IMR-90 (cell line): Measurements from ENCODE around the gene ATG7. TPM values are rescaled to one million over a fixed set of nuclear protein-coding genes. Genes with fewer than 3 reads are reported as not detected.
A peak's percentile ranks its signal among the peaks of the same experiment; 100 is the strongest.

Source experiments
- ATAC-seq: fragments of 200-7000 bp; cut with Tn5 transposase; 2 replicates; pipeline ENCODE4 v1.9.1; 2020; ENCODE audit warnings: low read depth, mild to moderate bottlenecking, moderate library complexity
- BruUV-seq: library from RNA; stranded (reverse); fragments of 400-500 nt; replicated peaks from 2 replicates; lab custom pipeline; 2021; lab: Mats Ljungman, UMichigan
- CTCF ChIA-PET: fragments of 300-600 bp; formaldehyde crosslinking; extraction: SDS; loops from one replicate; lab custom pipeline; 2021; ENCODE audit warnings: antibody characterized with exemption; lab: Yijun Ruan, JAX
- POLR2A ChIA-PET: fragments of 300-600 bp; sonication (Branson Sonifier 250); formaldehyde crosslinking; loops from one replicate; lab custom pipeline; 2022; ENCODE audit warnings: antibody characterized with exemption; ENCODE audit not compliant: unreplicated experiment; lab: Charles Lee
- DNase-seq: peaks from one replicate; pipeline ENCODE4 v3.0.0; 2013
- H2AFZ ChIP-seq: replicated peaks from 2 replicates; pipeline ENCODE3; 2013; ENCODE audit warnings: low read length, mild to moderate bottlenecking; ENCODE audit not compliant: poor library complexity
- H2AK5ac ChIP-seq: 2 replicates; pipeline ENCODE4 v1.6.1; 2013; ENCODE audit warnings: low read depth, low read length, inconsistent platforms
- H2AK9ac ChIP-seq: replicated peaks from 2 replicates; pipeline ENCODE3; 2013; ENCODE audit warnings: mild to moderate bottlenecking, low read depth, low read length, moderate library complexity; ENCODE audit not compliant: poor library complexity
- H2BK120ac ChIP-seq: 2 replicates; pipeline ENCODE4 v1.6.1; 2013; ENCODE audit warnings: low read depth, low read length, inconsistent platforms
- H2BK15ac ChIP-seq: 3 replicates; pipeline ENCODE4 v1.6.1; 2013; ENCODE audit warnings: low read depth, low read length, inconsistent platforms
- H2BK20ac ChIP-seq: 2 replicates; pipeline ENCODE4 v1.6.1; 2013; ENCODE audit warnings: low read depth, mild to moderate bottlenecking, inconsistent platforms, low read length, moderate library complexity
- H2BK5ac ChIP-seq: 2 replicates; pipeline ENCODE4 v1.6.1; 2013; ENCODE audit warnings: mild to moderate bottlenecking, low read depth, low read length, inconsistent platforms; ENCODE audit not compliant: poor library complexity, severe bottlenecking
- H3K14ac ChIP-seq: replicated peaks from 2 replicates; pipeline ENCODE4 v1.6.1; 2013; ENCODE audit warnings: low read depth, low read length, inconsistent platforms
- H3K18ac ChIP-seq: 2 replicates; pipeline ENCODE4 v1.6.1; 2013; ENCODE audit warnings: low read depth, low read length, control low read depth
- H3K23ac ChIP-seq: 2 replicates; pipeline ENCODE4 v1.6.1; 2013; ENCODE audit warnings: low read depth, low read length, inconsistent platforms
- H3K27ac ChIP-seq: 2 replicates; pipeline ENCODE4 v1.5.1; 2013; ENCODE audit warnings: mild to moderate bottlenecking, control low read depth, low read length; ENCODE audit not compliant: insufficient read depth
- H3K27me3 ChIP-seq: 2 replicates; pipeline ENCODE4 v1.6.1; 2013; ENCODE audit warnings: low read length; ENCODE audit not compliant: control insufficient read depth, insufficient read depth
- H3K36me3 ChIP-seq: 2 replicates; pipeline ENCODE4 v1.6.1; 2013; ENCODE audit warnings: low read length, mixed read lengths; ENCODE audit not compliant: control insufficient read depth, insufficient read depth
- H3K4ac ChIP-seq: 2 replicates; pipeline ENCODE4 v1.6.1; 2013; ENCODE audit warnings: low read depth, low read length, inconsistent platforms
- H3K4me1 ChIP-seq: 2 replicates; pipeline ENCODE4 v1.6.1; 2013; ENCODE audit warnings: low read length, mixed read lengths; ENCODE audit not compliant: control insufficient read depth, insufficient read depth
- H3K4me2 ChIP-seq: 2 replicates; pipeline ENCODE4 v1.6.1; 2013; ENCODE audit warnings: low read depth, mild to moderate bottlenecking, control low read depth, low read length, moderate library complexity
- H3K4me3 ChIP-seq: 2 replicates; pipeline ENCODE4 v1.5.1; 2013; ENCODE audit warnings: low read depth, mild to moderate bottlenecking, control low read depth, low read length, moderate library complexity; ENCODE audit not compliant: insufficient read depth
- H3K56ac ChIP-seq: 2 replicates; pipeline ENCODE4 v1.6.1; 2013; ENCODE audit warnings: low read length, inconsistent platforms; ENCODE audit not compliant: insufficient read depth; ENCODE audit errors: extremely low read depth
- H3K79me1 ChIP-seq, 2 experiments: 2 replicates each; pipeline ENCODE4 v1.6.1; 2013; ENCODE audit warnings: low read length in 2 of 2, inconsistent platforms in 1 of 2, low read depth in 1 of 2
- H3K9ac ChIP-seq: 2 replicates; pipeline ENCODE4 v1.6.1; 2013; ENCODE audit warnings: low read depth, low read length, control low read depth
- H3K9me1 ChIP-seq: 2 replicates; pipeline ENCODE4 v1.6.1; 2013; ENCODE audit warnings: low read length, inconsistent platforms; ENCODE audit not compliant: insufficient read depth
- H3K9me3 ChIP-seq: 2 replicates; pipeline ENCODE4 v1.6.1; 2013; ENCODE audit warnings: low read length; ENCODE audit not compliant: control insufficient read depth, insufficient read depth
- H4K20me1 ChIP-seq: 2 replicates; pipeline ENCODE4 v1.6.1; 2013; ENCODE audit warnings: low read length, inconsistent platforms; ENCODE audit not compliant: insufficient read depth
- H4K5ac ChIP-seq: 2 replicates; pipeline ENCODE4 v1.6.1; 2013; ENCODE audit warnings: mild to moderate bottlenecking, low read depth, low read length, control low read depth
- H4K8ac ChIP-seq, 2 experiments: 2 replicates each; pipeline ENCODE4 v1.6.1; 2013; ENCODE audit warnings: low read depth in 2 of 2, low read length in 2 of 2, control low read depth in 1 of 2, inconsistent platforms in 1 of 2
- H4K91ac ChIP-seq: 2 replicates; pipeline ENCODE4 v1.6.1; 2013; ENCODE audit warnings: low read depth, low read length, inconsistent platforms; ENCODE audit not compliant: insufficient read depth
- CEBPB ChIP-seq: IDR thresholded peaks from 2 replicates; pipeline ENCODE4 v1.6.1; 2012; ENCODE audit warnings: low read depth, low read length, improper control_type of control experiment
- ELK1 ChIP-seq: fragments of 150-350 bp; IDR thresholded peaks from 2 replicates; pipeline ENCODE4 v1.6.1; 2016; ENCODE audit warnings: low read depth, mild to moderate bottlenecking, low read length, moderate library complexity, borderline replicate concordance
- FOS ChIP-seq: fragments of 150-350 bp; IDR thresholded peaks from 2 replicates; pipeline ENCODE4 v1.6.1; 2016; ENCODE audit warnings: low read depth, low read length
- MAFK ChIP-seq: IDR thresholded peaks from 2 replicates; pipeline ENCODE4 v1.6.1; 2012; ENCODE audit warnings: low read depth, low read length, improper control_type of control experiment
- MAZ ChIP-seq: IDR thresholded peaks from 2 replicates; pipeline ENCODE4 v1.6.1; 2012; ENCODE audit warnings: low read depth, mild to moderate bottlenecking, low read length, improper control_type of control experiment, moderate library complexity, borderline replicate concordance
- NFE2L2 ChIP-seq: fragments of 150-350 bp; IDR thresholded peaks from 2 replicates; pipeline ENCODE4 v1.6.1; 2016; ENCODE audit warnings: low read depth, mild to moderate bottlenecking, low read length
- POLR2A ChIP-seq: IDR thresholded peaks from 2 replicates; pipeline ENCODE4 v1.6.1; 2012; ENCODE audit warnings: mild to moderate bottlenecking, low read depth, low read length
- RAD21 ChIP-seq: IDR thresholded peaks from 2 replicates; pipeline ENCODE4 v1.6.1; 2012; ENCODE audit warnings: low read length, improper control_type of control experiment
- RCOR1 ChIP-seq: IDR thresholded peaks from 2 replicates; pipeline ENCODE4 v1.6.1; 2012; ENCODE audit warnings: mild to moderate bottlenecking, low read length, improper control_type of control experiment; ENCODE audit not compliant: insufficient replicate concordance
- USF2 ChIP-seq: fragments of 150-350 bp; IDR thresholded peaks from 2 replicates; pipeline ENCODE4 v1.6.1; 2017; ENCODE audit warnings: mild to moderate bottlenecking, antibody characterized with exemption, low read length, low read depth
- WGBS, 2 experiments: methylation state at CpG; one replicate each; pipeline versions ENCODE4 v1.1.5 to v1.1.7; 2013; ENCODE audit warnings: missing lambda C conversion rate in 2 of 2; ENCODE audit not compliant: insufficient read length in 1 of 2; ENCODE audit errors: extremely low coverage in 2 of 2; 5-methylcytosine and 5-hydroxymethylcytosine counted together
- dilution Hi-C: fragments of 300-500 bp; cut with HindIII; formaldehyde crosslinking; loops from one replicate; pipeline ENCODE4 v1.14.3; 2018; ENCODE audit warnings: low sequenced_read_pairs; ENCODE audit not compliant: unreplicated experiment
- in situ Hi-C: fragments of 300-500 bp; cut with MboI; formaldehyde crosslinking; loops from 3 replicates; pipeline ENCODE4 v1.14.3; 2019; ENCODE audit warnings: low sequenced_read_pairs, inconsistent platforms, mixed read lengths
- intact Hi-C: fragments of 100-400 bp; cut with micrococcal nuclease; formaldehyde crosslinking; loops from 2 replicates; pipeline ENCODE4 v1.10.0; 2022
- polyA plus RNA-seq, 3 experiments: library from polyadenylated mRNA; depleted of rRNA; stranded (reverse); fragments of >200 nt; gene quantifications; 2 replicates each; pipeline ENCODE4 v1.2.3, GENCODE V29; 2012; ENCODE audit warnings: low replicate concordance in 1 of 3
- total RNA-seq: library from RNA; depleted of rRNA; stranded (reverse); fragments of >200 nt; gene quantifications from 2 replicates; pipeline ENCODE4 v1.2.3, GENCODE V29; 2012

Gene ATG7
- total and polyA plus RNA-seq, 2 of the 4 experiments (the other 2 are of a cell fraction) = 15.6 to 51.4 TPM

- Histone ChIP-seq H3K36me3 (peaks cover 9% of the 10 kb centered on the region), H3K4ac (peak overlapping the region; percentile 3; the same call in 1 of the 2 replicates), H3K27me3 (no peaks in the 10 kb centered on the region), H4K20me1 (no peaks in the 10 kb centered on the region), H2BK120ac (no peak overlapping the region), H3K4me2 (no peak overlapping the region), H3K23ac (no peak overlapping the region), H3K79me1 (peaks cover 0 to 10% of the 10 kb centered on the region in 2 experiments; a peak in 2 of 4 replicates), H2BK20ac (peak overlapping the region; percentile 48; the same call in 1 of the 2 replicates), H3K9me3 (no peaks in the 10 kb centered on the region), H3K4me3 (no peak overlapping the region), H3K27ac (no peak overlapping the region; the same call in 1 of the 2 replicates), H4K91ac (no peak overlapping the region), H2AK9ac (no peak overlapping the region), H3K9ac (0 out of 2 replicates have a peak overlapping the region, but pooled peaks have one; percentile 35), H2BK5ac (peak overlapping the region; percentile 2), H2AFZ (no peak overlapping the region), H3K56ac (no peak overlapping the region), H3K18ac (no peak overlapping the region), H3K4me1 (0 out of 2 replicates have a peak, but pooled peaks cover 2% of the 10 kb centered on the region), H4K5ac (no peak overlapping the region), H3K14ac (peak overlapping the region; percentile 27; the same call in 1 of the 2 replicates), H2BK15ac (no peak overlapping the region), H4K8ac (no peak overlapping the region; a peak in 1 of 4 replicates), H3K9me1 (0 out of 2 replicates have a peak, but pooled peaks cover 5% of the 10 kb centered on the region), H2AK5ac (no peak overlapping the region)
- DNase-seq (peak; percentile 68), ATAC-seq (peak; percentile 71)
- WGBS, 2 experiments = 40% methylated on average over 1 of the region's 9 CpGs; no CpG with 5 or more reads in 1 of the 2 experiments
- in situ Hi-C loops = no loop called here
- dilution Hi-C loops = no loop called here
- BruUV-seq = no TSS peak
- TF ChIP-seq RAD21 (no peak), RCOR1 (no peak), CEBPB (no peak), POLR2A (no peak), FOS (no peak), ELK1 (no peak), MAZ (no peak), NFE2L2 (no peak), USF2 (no peak), MAFK (no peak)
- intact Hi-C loops = no loop called here
- POLR2A ChIA-PET = interaction anchor here (0.5 kb wide), 1 partner anchor 113 kb away, joined by 6 read pairs; no protein-coding TSS in a partner anchor
- CTCF ChIA-PET = no interaction called here
Measured at GRCh38 chr3:11465744-11466616, 193.8 kb downstream of the ATG7 start.
